ENCODE measurements around the gene TOP2B.

The TOP2B gene

DNA sequence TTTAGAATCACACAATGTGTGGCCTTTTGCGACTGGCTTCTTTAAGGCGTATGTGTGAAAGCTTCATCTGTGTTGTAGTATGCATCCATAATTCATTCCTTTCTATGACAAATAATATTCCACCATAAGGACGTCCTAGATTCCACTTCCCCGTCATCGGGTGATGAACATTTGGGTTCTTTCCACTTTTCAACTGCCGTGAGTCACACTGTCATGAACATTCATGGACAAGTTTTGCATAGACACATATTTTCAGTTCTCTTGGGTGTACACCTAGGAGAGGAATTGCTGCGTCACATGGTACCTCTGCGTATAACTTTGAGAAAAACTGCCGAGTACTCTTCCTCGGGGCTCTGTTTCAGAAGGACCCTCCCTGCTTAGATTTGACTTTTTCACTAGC lies 97.3 kb downstream of the TOP2B start:
- TF ChIP-seq, protein P1, sequence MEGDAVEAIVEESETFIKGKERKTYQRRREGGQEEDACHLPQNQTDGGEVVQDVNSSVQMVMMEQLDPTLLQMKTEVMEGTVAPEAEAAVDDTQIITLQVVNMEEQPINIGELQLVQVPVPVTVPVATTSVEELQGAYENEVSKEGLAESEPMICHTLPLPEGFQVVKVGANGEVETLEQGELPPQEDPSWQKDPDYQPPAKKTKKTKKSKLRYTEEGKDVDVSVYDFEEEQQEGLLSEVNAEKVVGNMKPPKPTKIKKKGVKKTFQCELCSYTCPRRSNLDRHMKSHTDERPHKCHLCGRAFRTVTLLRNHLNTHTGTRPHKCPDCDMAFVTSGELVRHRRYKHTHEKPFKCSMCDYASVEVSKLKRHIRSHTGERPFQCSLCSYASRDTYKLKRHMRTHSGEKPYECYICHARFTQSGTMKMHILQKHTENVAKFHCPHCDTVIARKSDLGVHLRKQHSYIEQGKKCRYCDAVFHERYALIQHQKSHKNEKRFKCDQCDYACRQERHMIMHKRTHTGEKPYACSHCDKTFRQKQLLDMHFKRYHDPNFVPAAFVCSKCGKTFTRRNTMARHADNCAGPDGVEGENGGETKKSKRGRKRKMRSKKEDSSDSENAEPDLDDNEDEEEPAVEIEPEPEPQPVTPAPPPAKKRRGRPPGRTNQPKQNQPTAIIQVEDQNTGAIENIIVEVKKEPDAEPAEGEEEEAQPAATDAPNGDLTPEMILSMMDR (IDR thresholded peaks at IDR 0.05; ENCODE audit: insufficient read depth, low read depth, low read length, missing control alignments), result no peak
- H3K4me3 ChIP-seq (ENCODE audit: low read length), result no peak overlapping the region
- DNase-seq (ENCODE audit: low read depth), result no peak

DNA sequence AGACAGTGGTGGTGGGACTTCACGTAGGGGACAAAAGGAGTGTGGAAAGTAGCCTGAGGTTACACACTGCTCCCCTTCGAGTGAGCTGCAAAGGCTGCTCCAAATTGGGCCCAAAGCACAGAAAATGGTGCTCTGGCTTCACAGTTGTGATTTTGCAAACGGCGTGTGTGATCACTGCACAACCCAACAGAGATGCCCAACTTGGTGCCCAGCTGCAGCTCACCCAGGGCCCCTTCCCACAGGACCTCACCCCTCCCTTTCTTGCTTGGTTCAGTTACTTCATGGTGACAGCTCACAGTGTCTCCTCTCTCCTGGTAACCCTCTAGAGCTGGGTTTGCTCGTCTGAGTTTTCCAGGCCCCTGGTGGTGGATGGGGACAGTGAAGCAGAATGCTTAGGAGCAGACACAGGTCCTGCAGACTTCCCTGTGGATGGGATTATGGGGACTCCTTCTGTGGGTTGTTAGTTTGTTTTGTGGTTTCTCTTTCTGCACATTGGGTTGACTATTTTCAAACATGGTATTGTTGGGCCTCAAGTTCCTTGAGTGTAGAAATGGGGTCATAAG lies 98.3 kb downstream of the TOP2B start:
- no peak for DNase-seq (ENCODE audit: low read depth)
- no peak overlapping the region for H3K4me3 ChIP-seq (ENCODE audit: low read length)
- TF ChIP-seq, protein P1 (IDR thresholded peaks at IDR 0.05; ENCODE audit: insufficient read depth, low read depth, low read length, missing control alignments), result no peak

DNA sequence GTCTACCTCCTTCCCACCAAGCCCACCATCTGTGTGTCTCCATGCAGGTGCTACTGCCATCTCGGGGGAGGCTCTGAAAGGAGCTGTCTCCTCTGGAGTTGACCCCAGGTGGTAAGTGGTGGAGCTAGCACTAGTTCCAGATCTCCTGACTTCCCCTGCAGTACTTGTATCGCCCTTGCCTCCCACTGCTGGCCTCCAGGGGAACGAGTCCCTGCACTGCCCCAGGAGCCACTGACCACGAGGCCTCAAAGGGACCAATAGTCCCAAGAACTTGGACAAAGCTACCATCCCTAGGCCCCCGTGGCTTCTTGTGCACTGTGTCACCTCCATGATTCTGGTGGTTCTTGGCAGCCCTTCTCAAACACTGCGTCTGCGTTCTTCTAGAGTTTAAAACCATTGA lies 98.9 kb downstream of the TOP2B start:
- DNase-seq (ENCODE audit: low read depth), result no peak
- no peak overlapping the region for H3K4me3 ChIP-seq (ENCODE audit: low read length)

DNA sequence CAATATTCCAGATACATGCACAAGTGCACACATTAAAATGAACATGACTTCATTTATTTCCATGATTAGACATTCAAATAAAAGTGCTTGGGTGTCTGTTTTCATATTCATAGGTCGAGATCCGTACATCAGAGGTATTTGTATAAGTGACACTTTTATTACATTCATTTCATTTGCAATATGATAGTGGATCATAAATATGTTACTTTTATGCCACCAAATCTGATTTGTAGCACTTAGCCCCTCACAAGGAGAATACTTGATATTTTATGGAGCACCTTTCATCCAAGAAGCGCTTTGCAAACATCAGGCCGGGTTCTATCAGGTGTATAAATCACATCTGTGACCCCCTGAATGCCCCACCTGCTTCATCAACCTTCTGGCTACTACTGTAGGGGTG lies 100.6 kb downstream of the TOP2B start:
- no peak overlapping the region for H3K4me3 ChIP-seq (ENCODE audit: low read length)
- TF ChIP-seq, protein P1 (IDR thresholded peaks at IDR 0.05; ENCODE audit: insufficient read depth, low read depth, low read length, missing control alignments), result no peak
- no peak for DNase-seq (ENCODE audit: low read depth)

More for the DNA sequence above, 98.9 kb downstream of the TOP2B start:
- TF ChIP-seq, protein P1 (IDR thresholded peaks at IDR 0.05; ENCODE audit: insufficient read depth, low read depth, low read length, missing control alignments), result no peak

DNA sequence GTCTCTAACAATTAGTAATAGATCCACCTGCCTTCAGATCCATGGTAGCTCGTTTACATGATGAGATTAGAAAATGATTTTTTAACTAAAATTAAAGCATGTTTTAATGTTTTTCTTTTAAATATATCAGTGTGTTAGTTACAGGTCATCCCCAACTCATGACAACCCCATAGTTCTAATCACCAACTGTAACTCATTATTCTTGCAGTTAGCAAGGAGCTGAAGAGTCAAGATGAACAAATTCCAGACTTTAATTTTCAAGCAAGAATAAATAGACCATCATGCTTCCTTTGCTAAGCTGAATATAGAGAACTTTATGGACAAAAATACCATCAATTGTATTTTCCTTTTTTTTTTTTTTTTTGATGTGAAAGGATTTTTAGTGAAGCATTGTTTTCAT lies 101.1 kb downstream of the TOP2B start:
- DNase-seq (ENCODE audit: low read depth), result no peak
- TF ChIP-seq, protein P1 (IDR thresholded peaks at IDR 0.05; ENCODE audit: insufficient read depth, low read depth, low read length, missing control alignments), result no peak
- no peak overlapping the region for H3K4me3 ChIP-seq (ENCODE audit: low read length)

DNA sequence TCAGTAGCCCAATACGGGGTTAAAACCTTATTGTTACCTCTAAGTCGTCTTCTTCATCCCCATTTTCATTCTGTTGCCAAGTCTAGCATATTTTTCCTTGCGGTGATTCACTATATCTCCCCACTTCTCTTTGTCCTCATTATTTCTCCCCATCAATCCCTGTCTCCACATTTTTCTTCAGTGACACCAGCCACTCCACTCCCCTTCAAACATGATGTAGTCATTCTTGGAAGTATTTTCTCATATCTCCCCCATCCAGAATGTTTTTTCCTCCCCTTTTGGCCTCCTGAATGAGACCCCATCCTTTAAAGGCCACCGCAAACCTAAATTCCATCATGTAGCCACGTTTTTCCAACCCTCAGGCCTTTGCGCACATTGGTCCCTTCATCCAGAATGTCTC lies 105.9 kb downstream of the TOP2B start:
- H3K4me3 ChIP-seq (ENCODE audit: low read length), result no peak overlapping the region
- no peak for DNase-seq (ENCODE audit: low read depth)
- TF ChIP-seq, protein P1 (IDR thresholded peaks at IDR 0.05; ENCODE audit: insufficient read depth, low read depth, low read length, missing control alignments), result no peak

DNA sequence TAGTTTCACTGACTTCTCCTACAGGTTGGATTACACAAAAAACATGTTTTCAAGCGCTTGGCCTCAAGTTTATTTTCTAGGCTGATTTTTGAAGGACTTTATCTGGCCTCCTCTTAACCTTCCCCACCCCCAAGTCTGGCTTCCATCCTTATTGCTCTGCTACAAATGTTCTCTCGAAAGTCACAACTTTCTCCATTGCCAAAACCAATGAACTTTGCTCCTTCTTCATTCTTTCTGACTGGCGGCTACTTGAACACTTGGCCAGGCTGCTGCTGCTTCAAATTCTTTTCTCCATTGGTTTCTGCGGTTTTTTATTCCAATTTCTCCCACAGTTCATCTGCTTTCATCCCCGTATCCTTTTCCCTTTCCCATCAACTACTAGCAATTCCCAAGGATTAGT lies 106.6 kb downstream of the TOP2B start:
- TF ChIP-seq, protein P1 (IDR thresholded peaks at IDR 0.05; ENCODE audit: insufficient read depth, low read depth, low read length, missing control alignments), result no peak
- H3K4me3 ChIP-seq (ENCODE audit: low read length), result no peak overlapping the region
- no peak for DNase-seq (ENCODE audit: low read depth)

All from epithelial cell of esophagus (primary cell).